Tibial nerve (tissue), 4 donors: ENCODE measurements around the gene SERP1.

ENCODE experiments used
- EP300 ChIP-seq, 2 donors: sonication (generic); formaldehyde crosslinking; IDR thresholded peaks; one replicate each; pipeline ENCODE4 v1.6.1; 2017; ENCODE audit warnings: antibody characterized with exemption in 2 of 2, mild to moderate bottlenecking in 1 of 2
- POLR2A ChIP-seq, 2 donors: fragments of 450-650 bp; IDR thresholded peaks; one replicate each; pipeline ENCODE4 v1.6.1; 2017; ENCODE audit warnings: antibody characterized with exemption in 2 of 2, mild to moderate bottlenecking in 2 of 2, moderate library complexity in 2 of 2
- TF ChIP-seq, protein P1 (sequence below), 5 experiments: fragments of 200-600 bp in 3 of 5; fragments of 450-650 bp in 2 of 5; sonication (generic) in 3 of 5; IDR thresholded peaks; one replicate each; pipeline ENCODE4 v1.5.1; 2016 to 2019; ENCODE audit warnings: antibody characterized with exemption in 5 of 5, mild to moderate bottlenecking in 3 of 5, moderate library complexity in 2 of 5

DNA sequence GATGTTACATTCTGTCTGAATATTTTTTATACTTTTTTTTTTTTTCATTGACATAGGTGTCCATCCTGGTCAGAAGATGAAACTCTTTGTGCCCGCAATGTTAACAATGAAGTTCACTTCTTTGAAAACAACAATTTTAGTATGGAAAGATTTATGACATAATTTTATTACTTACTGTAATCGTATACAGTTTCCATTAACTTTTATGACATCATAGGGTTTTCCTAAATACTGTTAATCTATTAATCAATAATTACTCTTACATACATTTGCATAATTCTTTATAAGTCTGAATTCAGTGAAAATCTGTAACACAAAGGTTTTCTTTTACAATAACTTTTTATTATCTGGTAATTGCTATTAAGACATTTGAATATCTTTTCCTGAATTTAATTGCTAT, 17.9 kb upstream of the SERP1 start:
- TF ChIP-seq, protein P1, sequence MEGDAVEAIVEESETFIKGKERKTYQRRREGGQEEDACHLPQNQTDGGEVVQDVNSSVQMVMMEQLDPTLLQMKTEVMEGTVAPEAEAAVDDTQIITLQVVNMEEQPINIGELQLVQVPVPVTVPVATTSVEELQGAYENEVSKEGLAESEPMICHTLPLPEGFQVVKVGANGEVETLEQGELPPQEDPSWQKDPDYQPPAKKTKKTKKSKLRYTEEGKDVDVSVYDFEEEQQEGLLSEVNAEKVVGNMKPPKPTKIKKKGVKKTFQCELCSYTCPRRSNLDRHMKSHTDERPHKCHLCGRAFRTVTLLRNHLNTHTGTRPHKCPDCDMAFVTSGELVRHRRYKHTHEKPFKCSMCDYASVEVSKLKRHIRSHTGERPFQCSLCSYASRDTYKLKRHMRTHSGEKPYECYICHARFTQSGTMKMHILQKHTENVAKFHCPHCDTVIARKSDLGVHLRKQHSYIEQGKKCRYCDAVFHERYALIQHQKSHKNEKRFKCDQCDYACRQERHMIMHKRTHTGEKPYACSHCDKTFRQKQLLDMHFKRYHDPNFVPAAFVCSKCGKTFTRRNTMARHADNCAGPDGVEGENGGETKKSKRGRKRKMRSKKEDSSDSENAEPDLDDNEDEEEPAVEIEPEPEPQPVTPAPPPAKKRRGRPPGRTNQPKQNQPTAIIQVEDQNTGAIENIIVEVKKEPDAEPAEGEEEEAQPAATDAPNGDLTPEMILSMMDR (IDR thresholded peaks at IDR 0.05), result no peak
- no peak for TF ChIP-seq EP300 (IDR thresholded peaks at IDR 0.05)
- TF ChIP-seq POLR2A (IDR thresholded peaks at IDR 0.05), result no peak
